GM08714 (cell line): ENCODE measurements around the gene KCNK10.

ENCODE experiments used
- H3K4me3 ChIP-seq: fragments of 200-500 bp; sonication (Bioruptor generic); 2 replicates; pipeline ENCODE4 v1.5.1; 2014; ENCODE audit warnings: mild to moderate bottlenecking, low read length, inconsistent platforms
- ZNF274 ChIP-seq: IDR thresholded peaks from 2 replicates; pipeline ENCODE4 v1.6.1; 2012; ENCODE audit warnings: mild to moderate bottlenecking, low read depth, low read length

KCNK10 gene

GRCh38 chr14:88242446-88242845, 80.6 kb downstream of the KCNK10 start:
- TF ChIP-seq ZNF274, result no peak
- no peak overlapping the region for H3K4me3 ChIP-seq

DNA sequence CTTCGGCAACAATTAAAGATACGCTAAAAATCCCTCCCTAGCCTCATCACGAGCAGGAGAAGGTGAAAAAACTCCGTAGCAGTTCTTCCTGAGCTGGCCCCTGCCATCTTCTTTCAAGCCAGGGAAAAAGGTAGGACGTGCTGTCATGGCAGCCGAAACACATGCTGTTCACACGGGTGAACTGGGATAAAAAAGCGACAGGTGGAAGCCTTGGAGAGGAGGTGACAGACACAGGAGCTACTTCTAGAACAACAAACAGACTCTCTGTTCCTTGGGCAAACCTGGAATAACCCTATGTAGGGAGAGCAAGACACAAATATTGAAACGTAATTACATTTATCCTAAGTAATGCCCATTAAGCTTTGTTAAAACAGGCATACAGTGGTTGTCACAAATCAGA, 81.3 kb downstream of the KCNK10 start:
- no peak for TF ChIP-seq ZNF274
- H3K4me3 ChIP-seq, result no peak overlapping the region

GRCh38 chr14:88234442-88234841, 88.6 kb downstream of the KCNK10 start:
- no peak for TF ChIP-seq ZNF274
- no peak overlapping the region for H3K4me3 ChIP-seq

DNA sequence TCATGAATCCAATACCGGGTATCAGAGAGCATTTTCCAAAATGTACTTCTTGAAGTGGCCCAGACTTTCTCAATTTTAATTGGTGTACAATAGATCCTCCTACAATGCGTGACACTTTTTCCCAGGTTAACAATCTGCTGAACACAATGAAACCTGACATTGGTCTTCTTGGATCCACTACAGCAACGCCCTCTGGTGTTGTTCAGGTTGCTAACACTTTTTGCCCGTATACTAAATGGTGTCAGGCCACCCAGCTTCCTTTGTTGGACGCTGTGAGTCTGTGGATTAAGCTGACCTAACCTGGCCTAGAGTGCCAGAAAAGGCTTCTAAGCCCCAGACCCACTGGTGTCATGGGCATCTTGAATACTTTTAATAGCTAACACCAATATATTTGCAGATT, 89.2 kb downstream of the KCNK10 start:
- H3K4me3 ChIP-seq, result no peak overlapping the region
- TF ChIP-seq ZNF274, result no peak

- H3K4me3 ChIP-seq, result no peak overlapping the region
- TF ChIP-seq ZNF274, result no peak
These were observed 90.3 kb downstream of the KCNK10 start for GRCh38 chr14:88232771-88233170.

GRCh38 chr14:88231603-88232002, 91.5 kb downstream of the KCNK10 start:
- no peak overlapping the region for H3K4me3 ChIP-seq
- no peak for TF ChIP-seq ZNF274

DNA sequence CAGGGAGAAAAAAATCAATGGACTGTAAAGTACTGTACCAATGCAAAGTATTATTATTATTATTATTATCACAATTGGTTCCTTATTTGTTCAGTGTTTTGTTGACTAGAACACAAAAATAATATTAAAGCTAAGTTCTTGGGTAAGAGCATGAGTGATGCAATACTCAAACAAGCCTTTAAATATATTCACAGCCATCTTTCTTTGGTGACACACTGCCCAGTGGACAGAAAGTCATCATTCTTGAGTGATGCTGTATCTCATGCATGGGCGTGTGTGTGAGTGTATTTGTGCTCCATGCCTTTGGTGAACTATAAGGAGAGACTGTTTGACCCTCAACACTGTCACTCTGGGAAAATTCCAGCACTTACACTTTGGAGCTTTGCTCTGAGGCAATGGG, 93.6 kb downstream of the KCNK10 start:
- H3K4me3 ChIP-seq, result no peak overlapping the region
- TF ChIP-seq ZNF274, result no peak

DNA sequence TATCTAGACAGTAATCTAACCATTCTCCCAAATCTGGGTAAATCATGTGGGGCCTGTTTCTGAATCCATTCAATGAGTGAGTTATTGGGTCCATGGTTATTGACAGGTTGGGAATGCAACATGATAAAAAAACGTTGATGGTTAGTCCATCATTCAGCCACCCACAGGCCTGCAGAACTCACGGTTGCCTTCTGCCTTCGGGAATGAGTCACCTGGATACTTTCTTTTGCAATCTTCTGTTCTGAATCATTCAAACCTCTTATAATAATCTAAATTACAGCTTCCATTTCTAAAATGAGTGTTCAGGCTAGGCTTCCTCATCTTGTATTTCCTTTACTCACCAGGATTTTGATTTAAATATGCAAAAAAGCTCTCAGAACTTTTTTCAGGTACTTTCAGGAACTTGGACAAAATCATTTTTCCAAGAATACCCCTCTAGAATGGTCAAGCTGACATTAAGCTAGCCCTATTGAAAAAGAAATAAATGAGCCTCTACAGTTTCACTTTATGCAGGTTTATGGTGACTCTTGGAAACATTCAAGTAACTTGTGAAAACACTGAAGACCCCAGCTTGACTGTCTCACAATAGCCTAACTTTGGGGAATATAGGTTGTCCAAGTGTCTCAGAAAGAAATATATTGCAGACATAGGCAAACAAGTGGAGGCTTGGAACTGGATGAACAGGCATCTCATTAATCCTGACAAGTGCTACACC, 94.4 kb downstream of the KCNK10 start:
- no peak for TF ChIP-seq ZNF274

GRCh38 chr14:88227693-88228092, 95.4 kb downstream of the KCNK10 start:
- no peak for TF ChIP-seq ZNF274
- no peak overlapping the region for H3K4me3 ChIP-seq

More for the DNA sequence above, 94.4 kb downstream of the KCNK10 start:
- no peak overlapping the region for H3K4me3 ChIP-seq

GRCh38 chr14:88225721-88226120, 97.3 kb downstream of the KCNK10 start:
- no peak for TF ChIP-seq ZNF274
- H3K4me3 ChIP-seq, result no peak overlapping the region

DNA sequence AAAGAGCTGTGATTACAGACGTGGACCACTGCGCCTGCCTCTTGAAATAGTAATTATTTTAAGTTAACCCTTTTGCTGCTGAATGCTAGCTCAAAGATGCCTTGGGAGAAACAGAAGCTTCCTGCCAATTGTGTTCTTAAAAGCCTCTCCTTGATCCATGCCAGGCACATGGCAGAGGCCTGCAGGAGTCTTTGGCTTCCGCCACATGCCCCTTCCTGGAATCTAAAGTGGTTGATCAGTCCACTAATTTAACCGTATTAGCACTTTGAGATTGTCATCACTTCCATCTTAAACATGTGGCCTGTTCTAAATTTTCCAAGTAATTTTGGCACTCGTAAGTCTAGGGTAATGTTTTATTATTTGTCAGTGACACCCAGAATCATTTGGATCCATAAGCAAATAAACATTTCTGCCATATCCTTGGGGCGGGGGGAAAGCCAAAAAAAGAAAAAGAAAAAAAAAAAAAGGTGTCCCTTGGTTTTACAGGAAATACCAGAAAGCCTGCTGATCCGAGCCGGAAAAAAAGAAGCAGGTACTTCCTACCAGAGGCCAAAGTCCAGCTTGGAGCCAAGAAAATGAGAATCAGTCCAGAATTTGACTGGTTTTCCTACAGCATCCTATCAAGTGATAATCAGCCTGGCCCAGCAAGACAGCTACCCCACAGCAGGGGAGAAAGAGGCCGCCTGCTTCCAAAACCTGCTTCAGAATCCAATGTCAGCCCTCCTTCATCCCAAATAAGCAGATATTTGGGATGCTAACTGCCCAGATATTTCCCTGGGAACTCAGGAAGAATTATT, 104.8 kb downstream of the KCNK10 start:
- no peak overlapping the region for H3K4me3 ChIP-seq
- no peak for TF ChIP-seq ZNF274

DNA sequence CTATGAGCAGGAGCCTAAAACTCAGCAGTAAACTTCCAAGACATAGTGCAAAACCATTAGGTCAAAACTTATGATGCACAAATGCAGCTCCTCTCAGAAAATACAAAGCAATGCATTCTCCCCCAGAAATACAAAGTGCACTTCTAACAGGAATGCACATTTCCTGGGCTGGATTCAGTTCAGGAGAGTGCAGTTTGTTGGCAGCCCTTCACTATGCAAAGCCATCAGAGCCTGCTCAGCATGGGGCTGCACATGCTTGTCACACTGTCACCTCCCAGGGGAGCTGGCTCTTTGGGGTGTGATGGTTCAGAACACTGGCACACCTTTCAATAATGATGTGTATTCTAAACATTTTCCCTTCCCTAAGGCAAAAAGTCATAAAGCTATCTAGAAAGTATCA, 110.4 kb downstream of the KCNK10 start:
- no peak overlapping the region for H3K4me3 ChIP-seq
- TF ChIP-seq ZNF274, result no peak

DNA sequence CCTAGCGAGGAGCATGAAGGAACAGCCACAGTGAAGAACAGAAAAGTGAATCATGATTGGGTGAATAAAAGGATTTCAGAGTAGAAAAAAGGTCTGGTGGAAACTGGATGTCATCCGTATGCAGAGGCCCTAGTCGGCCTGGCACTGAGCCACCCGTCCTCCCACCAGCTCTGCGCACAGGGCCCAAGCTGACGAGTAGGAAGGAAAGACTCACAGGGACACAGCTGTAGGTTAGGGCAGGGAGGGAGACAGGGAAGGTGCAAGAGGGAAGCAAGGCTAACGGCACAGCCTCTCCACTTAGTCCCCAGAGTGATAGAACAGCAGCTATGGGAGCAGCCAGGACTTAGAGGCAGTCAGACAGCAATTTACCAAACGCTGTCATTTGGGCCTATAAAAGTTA, 112.6 kb downstream of the KCNK10 start:
- H3K4me3 ChIP-seq, result no peak overlapping the region
- TF ChIP-seq ZNF274, result no peak

DNA sequence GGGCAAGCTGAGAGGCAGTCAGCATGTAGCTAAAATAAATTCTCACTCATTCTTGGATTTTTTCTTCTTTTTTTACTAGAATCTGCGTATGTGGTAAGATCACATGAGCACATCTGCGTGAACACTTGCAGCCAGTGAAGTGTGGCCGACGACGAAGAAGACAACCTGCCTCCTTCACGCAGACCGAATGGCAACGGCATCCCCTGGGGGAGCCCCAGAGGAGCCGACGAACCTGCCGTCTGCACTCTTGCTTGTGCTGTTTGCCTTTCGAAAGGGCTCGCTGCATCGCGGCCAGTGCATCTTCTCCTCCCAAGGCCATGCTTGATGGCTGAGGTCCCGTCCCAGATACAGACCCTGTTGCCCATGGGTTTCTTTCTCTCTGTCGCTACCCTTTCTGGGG, 113.8 kb downstream of the KCNK10 start:
- H3K4me3 ChIP-seq, result no peak overlapping the region

DNA sequence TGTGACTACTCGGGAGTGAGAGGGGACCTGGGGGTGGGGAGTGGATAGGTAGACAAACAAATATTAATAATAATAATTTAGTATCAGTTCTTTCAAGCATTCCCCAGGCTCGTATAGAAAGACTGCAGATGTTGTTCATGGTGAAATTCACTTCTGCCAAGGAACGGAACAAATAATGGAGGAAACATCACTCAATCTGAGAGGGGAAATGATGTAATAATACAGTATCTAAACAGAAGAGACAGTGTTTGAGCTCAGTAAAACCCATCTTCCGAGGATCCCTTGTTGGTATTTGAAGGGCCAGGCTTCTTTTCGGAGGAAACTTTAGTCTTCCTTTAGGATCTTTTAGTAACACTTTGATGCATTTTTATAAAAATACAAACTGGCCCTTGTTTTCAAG, 114.2 kb downstream of the KCNK10 start:
- no peak for TF ChIP-seq ZNF274
- no peak overlapping the region for H3K4me3 ChIP-seq

More for the DNA sequence above, 113.8 kb downstream of the KCNK10 start:
- no peak for TF ChIP-seq ZNF274
